ACHN (cell line): ENCODE results near the gene PLCD1.
"Not testable (repeated sequence)": the region's sequence is repeated elsewhere in the genome, so short reads cannot be mapped to it uniquely, and the experiment has no call there.

ENCODE experiments used
- DNase-seq: peaks from one replicate; pipeline ENCODE4 v3.0.0-alpha.2; 2015
- in situ Hi-C: cut with HindIII; loops from 2 replicates; pipeline ENCODE4 v1.10.0; 2017; ENCODE audit warnings: low sequenced_read_pairs, low pct_ligation_motif_present, low pct_unique_long_range_greater_than_20kb

PLCD1 gene

GRCh38 chr3:38039101-38039898 lies 9.9 kb upstream of the PLCD1 start, which contains the start of gene DLEC1:
TSS of gene DLEC1 (plus strand) at chr3:38039208. CDS start at chr3:38039226, 18 bp downstream.
- DNase-seq = no peak
- in situ Hi-C loops = no loop called here

DNA sequence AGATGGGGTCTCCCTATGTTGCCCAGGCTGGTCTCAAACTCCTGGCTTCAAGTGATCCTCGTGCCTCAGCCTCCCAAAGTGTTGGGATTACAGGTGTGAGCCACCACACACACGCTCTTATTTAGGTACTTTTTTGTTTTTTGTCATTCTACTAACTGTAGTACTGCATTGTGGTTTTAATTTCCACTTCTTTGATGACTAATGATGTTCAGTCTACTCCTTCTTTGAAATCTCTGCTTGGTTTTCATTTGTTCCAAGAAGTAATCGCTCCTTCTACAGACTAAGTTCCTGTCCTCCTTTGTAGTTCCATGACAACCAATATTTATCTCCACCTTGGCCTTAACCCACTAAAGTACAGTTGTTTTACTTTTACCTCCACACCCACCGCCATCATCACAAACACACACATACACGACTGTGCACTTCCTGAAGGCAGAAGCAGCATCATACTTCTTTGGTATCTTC lies 9.0 kb upstream of the PLCD1 start:
- in situ Hi-C loops = no loop called here
- no peak for DNase-seq

GRCh38 chr3:38036906-38037305 lies 7.5 kb upstream of the PLCD1 start:
- DNase-seq = no peak
- in situ Hi-C loops = no loop called here

- in situ Hi-C loops = no loop called here
Observed at GRCh38 chr3:38036286-38036685, 6.8 kb upstream of the PLCD1 start.

GRCh38 chr3:38034335-38034734 lies 4.9 kb upstream of the PLCD1 start:
- DNase-seq, in situ Hi-C loops: not testable (repeated sequence)

More at GRCh38 chr3:38036286-38036685, 6.8 kb upstream of the PLCD1 start:
- DNase-seq = no peak

DNA sequence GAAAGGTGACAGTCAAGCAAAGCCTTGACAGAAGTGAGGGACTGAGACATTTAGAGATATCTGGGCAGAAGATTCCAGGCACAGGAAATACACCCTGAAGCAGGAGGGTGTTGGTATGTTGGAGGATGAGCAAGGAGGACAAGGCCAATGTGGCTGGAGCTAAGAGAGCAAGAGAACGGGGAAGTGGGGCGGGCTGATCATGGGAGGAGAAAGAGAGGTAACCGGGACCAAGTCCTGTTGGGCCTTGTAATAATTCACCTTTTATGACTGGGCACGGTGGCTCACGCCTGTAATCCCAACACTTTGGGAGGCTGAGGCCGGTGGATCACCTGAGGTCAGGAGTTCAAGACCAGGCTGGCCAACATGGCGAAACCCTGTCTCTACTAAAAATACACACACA lies 4.1 kb upstream of the PLCD1 start:
- DNase-seq, in situ Hi-C loops: not testable (repeated sequence)

- in situ Hi-C loops = no loop called here
- DNase-seq = no peak
Observed at GRCh38 chr3:38032328-38032865, 3.0 kb upstream of the PLCD1 start.

- peak; percentile 81 for DNase-seq
- in situ Hi-C loops = no loop called here
Observed at GRCh38 chr3:38031022-38031994, 1.9 kb upstream of the PLCD1 start.

DNA sequence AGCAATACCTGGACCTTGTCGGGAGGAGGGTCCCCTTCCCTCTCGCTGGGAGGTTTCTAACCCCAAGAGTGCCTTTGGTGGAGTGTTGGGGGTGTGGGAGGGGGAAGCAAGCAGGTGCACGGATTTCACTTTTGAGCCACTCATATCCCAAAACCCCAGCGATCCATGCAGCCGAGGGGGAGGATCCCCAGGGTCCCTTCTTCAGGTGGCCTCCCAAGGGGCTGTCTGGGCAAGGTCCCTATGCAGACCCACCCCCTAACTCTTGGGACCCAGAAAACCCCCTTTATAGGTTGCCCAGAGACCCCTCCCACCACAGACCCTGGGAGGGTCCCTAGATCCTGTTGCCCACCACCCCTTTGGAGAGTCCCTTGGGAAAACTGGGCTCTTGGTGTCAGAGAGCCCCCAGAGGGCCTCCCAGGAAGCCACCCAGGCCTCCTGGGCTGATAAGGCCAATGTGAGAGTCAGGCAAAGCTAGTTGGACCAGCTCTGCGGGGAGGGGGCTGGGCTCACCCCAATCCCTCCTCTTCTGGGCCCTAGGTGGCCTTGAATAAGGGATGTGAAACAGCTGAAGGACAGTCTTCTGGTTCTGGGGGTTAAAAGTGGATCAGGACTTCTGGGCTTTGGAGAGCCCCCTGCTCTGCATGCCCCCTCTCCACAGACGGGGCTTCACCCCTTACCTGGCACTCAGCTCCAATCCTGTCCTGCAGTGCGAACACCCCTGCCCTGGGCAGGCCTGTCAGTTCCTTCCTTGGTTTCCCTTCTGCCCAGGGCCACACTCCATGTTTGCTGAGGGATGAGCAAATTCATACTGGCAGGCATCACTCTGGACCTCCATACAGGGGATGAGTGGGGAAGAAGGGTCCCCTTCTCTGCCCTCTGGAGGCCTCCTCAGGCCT lies 932 bp upstream of the PLCD1 start:
- no peak for DNase-seq
- in situ Hi-C loops = no loop called here

DNA sequence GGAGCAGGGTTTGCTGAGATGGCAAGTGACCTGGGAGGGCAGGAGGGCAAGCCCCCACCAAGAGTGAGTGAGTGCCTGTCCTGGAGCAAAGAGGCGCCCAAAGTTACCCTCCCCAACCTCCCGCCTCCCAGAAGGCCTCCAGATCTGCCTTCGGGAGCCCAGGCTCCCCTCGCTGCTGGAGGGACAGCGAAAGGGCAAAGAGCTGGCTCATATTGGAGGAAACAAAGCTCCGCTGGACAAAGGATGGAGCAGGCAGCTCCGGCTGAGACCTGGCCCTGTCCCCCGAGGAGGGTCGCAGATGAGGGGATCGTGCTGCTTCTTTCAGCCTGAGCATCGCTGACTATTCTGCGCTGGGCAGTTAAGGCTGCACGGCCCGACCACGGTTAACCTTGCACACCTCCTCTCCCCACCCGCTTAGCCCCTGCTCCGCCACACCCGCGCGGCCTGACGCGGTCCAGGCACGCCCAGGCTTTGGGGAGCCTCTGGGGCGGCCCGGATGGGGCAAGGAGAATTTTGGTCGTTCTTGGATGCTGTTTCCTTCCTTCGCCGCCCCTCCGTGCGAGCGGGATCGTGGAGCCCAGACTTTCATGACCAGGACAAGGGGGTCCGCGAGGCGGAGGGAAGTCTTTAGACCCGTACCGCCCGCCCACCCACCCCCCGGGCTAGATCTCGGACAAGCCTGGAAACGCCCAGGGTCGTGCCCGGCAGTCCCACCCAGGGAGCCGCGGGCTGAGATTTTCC lies 651 bp downstream of the PLCD1 start:
- in situ Hi-C loops = no loop called here
- DNase-seq = no peak

DNA sequence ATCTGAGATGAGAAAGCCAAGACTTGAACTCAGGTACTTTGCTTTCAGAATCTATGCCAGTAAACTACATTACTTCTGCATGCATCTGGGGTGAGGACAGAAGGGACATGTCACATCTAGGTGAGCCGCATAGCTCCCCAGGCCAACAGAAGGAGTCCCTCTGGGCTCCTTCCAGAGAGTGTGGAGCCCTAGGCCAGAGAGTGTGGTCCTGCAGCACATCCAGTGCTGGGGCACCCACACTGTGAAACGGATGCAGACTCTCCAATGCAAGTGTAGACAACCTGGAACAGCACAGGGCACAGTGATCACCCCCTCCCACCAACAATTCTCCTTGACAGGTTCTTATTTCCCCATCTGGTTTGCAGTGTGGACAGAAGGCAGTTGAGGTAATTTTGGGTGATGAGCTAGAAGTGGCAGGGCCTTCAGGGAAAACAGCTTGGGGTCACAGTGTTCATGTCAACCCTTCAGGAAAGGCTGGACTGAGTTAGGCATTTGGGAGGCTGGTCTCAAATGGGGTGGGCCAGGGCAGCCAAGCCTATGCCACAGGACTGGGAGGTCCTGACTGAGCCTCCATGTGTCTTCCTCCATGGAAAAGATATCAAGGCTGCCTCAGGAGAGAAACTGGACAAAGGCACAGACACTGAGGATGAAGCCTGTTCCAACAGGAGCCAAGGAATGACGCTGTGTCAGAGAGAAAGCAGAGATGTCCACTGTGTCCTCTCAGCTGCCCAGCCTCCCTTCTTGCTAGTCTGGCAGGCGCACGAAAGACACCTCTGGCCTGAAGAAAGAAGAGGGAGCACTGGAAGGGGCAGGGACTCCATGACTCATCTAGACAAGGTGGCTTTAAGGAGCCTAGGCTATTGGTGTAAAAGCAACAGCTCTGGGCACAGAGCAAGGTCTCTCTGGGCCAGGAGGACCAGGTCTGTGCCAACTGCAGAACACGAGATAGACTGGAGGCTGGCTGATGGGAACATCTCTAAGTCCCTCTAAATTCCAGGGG lies 1.7 kb downstream of the PLCD1 start:
- DNase-seq = no peak
- in situ Hi-C loops = no loop called here

GRCh38 chr3:38026856-38027255 lies 2.6 kb downstream of the PLCD1 start:
- DNase-seq = no peak

DNA sequence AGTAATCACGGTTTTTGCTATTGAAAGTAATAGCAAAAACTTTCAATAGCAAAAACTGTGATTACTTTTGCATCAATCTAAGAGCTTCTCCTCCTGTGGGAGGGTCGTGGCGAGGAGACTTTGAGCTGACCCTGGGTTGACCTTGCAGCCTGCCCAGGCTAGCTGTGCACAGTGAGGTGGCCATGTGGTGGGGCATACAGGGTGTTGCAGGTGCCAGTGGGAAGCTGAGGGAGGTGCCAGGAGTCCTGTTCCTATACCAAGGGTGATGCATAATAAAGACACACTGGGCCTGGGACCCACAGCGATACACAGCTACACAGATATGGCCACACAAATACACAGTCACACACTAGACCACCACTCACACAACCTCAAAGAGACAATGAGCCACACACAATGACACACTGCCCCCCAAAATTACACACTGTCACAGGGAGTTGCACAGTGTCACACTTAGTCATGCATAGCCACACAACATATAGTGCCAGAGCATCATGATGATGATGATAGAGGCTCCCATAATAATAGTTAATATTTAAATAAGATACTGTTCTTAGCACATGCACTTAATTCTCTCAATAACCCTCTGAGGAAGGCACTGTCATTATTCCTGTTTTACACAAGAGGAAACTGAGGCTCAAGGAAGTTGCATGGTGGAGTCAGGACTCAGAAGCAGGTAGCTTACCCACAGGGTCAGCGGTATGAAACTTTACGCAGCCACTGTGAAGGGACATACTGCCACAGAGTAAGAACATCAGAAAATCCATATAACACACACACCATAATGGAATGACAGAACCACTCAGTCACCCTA lies 6.3 kb downstream of the PLCD1 start:
- in situ Hi-C loops = no loop called here
- DNase-seq = no peak

More at GRCh38 chr3:38026856-38027255, 2.6 kb downstream of the PLCD1 start:
- in situ Hi-C loops = no loop called here

DNA sequence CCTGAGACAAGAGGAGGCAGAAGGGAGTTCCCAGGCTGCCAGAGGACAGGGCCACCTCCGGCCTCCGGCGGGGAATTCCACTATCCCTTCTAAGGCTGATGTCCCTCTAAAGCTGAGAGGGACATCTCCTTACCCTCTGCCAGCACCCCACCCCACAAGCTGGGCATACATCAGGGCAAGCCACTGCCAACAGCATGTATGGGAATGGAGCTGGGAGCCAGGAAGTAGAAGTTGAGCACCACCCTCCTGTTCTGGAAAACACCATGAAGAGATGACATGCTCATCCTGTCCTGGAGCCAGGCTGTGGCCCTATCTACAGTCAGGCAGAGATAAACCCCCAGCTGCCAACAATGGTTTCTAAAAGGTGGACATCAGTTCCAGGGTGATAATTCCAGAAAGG lies 7.1 kb downstream of the PLCD1 start:
- in situ Hi-C loops = no loop called here
- DNase-seq = no peak

- in situ Hi-C loops = no loop called here
- DNase-seq = no peak
Observed at GRCh38 chr3:38021196-38021595, 8.2 kb downstream of the PLCD1 start.

DNA sequence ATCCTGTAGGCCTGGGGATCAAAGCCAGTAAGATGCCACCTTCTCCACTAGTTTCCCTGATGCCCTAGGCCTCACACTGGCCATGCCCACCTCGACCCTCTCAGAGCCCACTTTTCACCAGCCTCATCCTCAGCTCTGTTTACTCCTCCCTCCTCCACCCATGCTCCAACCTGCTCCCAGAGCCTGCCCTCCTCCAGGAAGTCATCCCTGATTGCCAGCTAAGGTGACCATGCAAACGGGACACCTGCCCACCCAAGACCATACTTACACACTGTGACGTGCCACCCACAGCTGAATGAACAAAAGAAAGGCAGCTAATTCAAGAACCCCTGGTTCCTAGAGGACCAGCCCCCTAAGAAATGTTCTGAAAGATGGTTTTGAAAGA lies 9.1 kb downstream of the PLCD1 start:
- DNase-seq = no peak
- in situ Hi-C loops = no loop called here
